ENCODE results near the gene DMRTB1.

GRCh38 chr1:53465023-53465957, 6.1 kb downstream of the DMRTB1 start:
- TF ChIP-seq YY1 (IDR thresholded peaks at IDR 0.05; ENCODE audit: extremely low read depth, insufficient replicate concordance, low read depth, low read length) = no peak
- TF ChIP-seq CEBPB (IDR thresholded peaks at IDR 0.05; ENCODE audit: low read depth) = no peak
